Fibroblast of pulmonary artery (primary cell): ENCODE measurements around the gene ZBTB20.

Experiments used
- DNase-seq: peaks from one replicate; pipeline ENCODE4 v3.0.0-alpha.2; 2010; ENCODE audit warnings: low read depth
- H3K4me3 ChIP-seq: replicated peaks from 2 replicates; pipeline ENCODE4 v1.5.1; 2011; ENCODE audit warnings: low read depth, mild to moderate bottlenecking, control low read depth, low read length, moderate library complexity
- CTCF ChIP-seq: IDR thresholded peaks from 2 replicates; pipeline ENCODE4 v1.5.1; 2011; ENCODE audit warnings: mild to moderate bottlenecking, control low read depth, low read length, inconsistent platforms; ENCODE audit errors: missing control alignments

Gene ZBTB20

DNA sequence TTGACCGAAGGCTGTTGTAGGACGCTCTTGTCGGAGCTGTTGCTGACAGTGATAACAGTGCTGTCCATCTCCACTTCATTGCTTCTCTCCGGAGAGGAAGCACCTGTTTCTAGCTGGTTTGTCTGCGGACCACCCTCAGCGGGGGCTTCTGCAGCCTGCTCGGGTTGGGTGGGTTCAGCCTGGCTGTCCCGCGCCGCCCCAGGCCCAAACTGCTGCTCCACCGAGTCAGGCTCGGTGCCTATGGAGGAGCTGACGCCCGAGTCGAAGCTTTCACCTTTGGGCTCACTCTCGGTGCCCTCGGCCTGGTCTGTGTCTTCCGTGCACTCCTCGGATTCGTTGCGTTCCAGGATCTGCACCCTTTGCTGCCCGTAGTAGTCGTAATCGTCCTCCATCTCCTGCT lies 796.4 kb downstream of the ZBTB20 start:
- no peak for TF ChIP-seq CTCF
- no peak for DNase-seq
- no peak overlapping the region for H3K4me3 ChIP-seq

DNA sequence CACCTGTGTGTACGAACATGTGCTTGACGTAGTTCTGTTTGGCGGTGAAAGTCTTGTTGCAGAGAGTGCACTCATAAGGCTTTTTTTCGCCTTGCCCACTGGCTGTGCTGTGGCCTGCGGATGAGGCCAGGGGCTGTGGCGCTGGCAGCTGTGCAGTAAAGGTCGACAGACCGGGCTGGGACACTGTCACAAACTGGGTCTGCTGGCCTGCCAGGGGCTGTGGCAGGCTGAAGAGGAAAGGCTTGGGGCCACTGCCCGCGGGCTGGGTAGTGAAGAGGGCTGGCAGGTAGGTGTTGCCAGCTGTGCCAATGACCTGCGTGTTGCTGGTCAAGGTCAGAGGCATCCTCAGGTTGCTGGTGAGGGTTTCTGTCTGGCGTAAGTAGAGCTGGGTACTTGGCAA lies 796.8 kb downstream of the ZBTB20 start:
- no peak for DNase-seq
- H3K4me3 ChIP-seq: no peak overlapping the region
- no peak for TF ChIP-seq CTCF

- TF ChIP-seq CTCF: no peak
- H3K4me3 ChIP-seq: no peak overlapping the region
- no peak for DNase-seq
These were observed 802.6 kb downstream of the ZBTB20 start for GRCh38 chr3:114344492-114344891.

DNA sequence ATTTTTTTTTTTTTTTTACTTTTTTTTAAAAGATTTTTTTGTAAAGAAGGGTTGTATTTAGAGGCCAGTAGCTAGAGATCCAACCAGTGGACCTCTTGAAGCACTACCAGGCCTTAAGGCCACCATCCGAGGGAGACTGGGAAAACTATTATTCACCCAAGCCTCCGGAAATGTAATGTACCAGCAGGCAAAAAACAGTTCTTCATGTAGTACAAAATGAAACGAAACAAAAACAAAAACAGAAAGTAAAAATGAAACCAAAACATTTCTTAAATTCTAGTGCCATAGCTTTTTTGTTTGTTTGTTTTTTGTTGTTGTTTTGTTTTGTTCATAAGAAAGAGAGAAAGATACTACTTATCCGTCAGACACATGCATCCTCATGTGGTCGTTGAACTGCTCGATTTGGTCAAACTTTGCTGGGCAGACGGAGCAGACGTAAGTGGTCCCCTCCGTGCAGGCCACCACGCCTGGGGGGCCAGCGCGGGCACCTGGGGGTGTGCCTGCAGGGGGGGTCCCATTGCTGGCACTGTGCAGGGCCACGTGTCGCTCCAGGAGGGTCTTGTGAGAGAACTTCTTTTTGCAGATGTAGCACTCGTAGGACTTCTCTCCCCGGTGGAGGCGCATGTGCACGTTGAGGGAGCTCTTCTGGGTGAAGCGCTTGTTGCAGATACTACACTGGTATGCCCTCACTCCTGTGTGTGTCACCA lies 808.3 kb downstream of the ZBTB20 start:
- TF ChIP-seq CTCF: no peak
- no peak overlapping the region for H3K4me3 ChIP-seq
- DNase-seq: no peak

GRCh38 chr3:114336857-114337256 lies 810.2 kb downstream of the ZBTB20 start:
- no peak for TF ChIP-seq CTCF
- no peak for DNase-seq
- H3K4me3 ChIP-seq: no peak overlapping the region

GRCh38 chr3:114336122-114336697 lies 810.9 kb downstream of the ZBTB20 start:
- DNase-seq: peak; percentile 22
- H3K4me3 ChIP-seq: no peak overlapping the region
- peak; percentile 44 for TF ChIP-seq CTCF

GRCh38 chr3:114333923-114334240 lies 813.2 kb downstream of the ZBTB20 start:
- no peak overlapping the region for H3K4me3 ChIP-seq
- no peak for TF ChIP-seq CTCF
- no peak for DNase-seq
